ENCODE measurements around the gene DENND4A. TPM values are rescaled to one million over a fixed set of nuclear protein-coding genes. Genes with fewer than 3 reads are reported as not detected.

DENND4A gene
- total RNA-seq, 1 experiment from 2014 or later: 12.7 TPM

GRCh38 chr15:65645392-65645791 is 146.7 kb downstream of the DENND4A start:
- TF ChIP-seq CTCF (IDR thresholded peaks at IDR 0.05; ENCODE audit: insufficient read depth in 1 of 2, low read depth in 1 of 2, low read length in 1 of 2, severe bottlenecking in 1 of 2, unreplicated experiment in 1 of 2): no peak
- Mint-ChIP-seq H3K4me1 (ENCODE audit: low read depth, unreplicated experiment) (no peaks in the 10 kb centered on the region), H3K27me3 (ENCODE audit: insufficient read depth, unreplicated experiment) (no peaks in the 10 kb centered on the region), H3K27ac (ENCODE audit: unreplicated experiment) (no peak overlapping the region), H3K9me3 (ENCODE audit: unreplicated experiment) (no peaks in the 10 kb centered on the region), H3K4me3 (ENCODE audit: unreplicated experiment) (no peak overlapping the region), H3K36me3 (ENCODE audit: insufficient read depth, unreplicated experiment) (no peaks in the 10 kb centered on the region)
- ChIA-PET POLR2A (no interaction called here), CTCF (interaction anchor here (0.6 kb wide), 1 partner anchor 179 kb away, joined by 3 read pairs; no protein-coding TSS in a partner anchor)
- no peaks in the 10 kb centered on the region for H3K9me3 ChIP-seq
- no peaks in the 10 kb centered on the region for H3K36me3 ChIP-seq (ENCODE audit: control insufficient read depth, insufficient read depth, low read length)
- no TSS peak for BruUV-seq (replicated peaks)
- no peaks in the 10 kb centered on the region for H3K4me1 ChIP-seq
- DNase-seq: no peak
- H3K4me3 ChIP-seq (ENCODE audit: low read depth, low read length): no peak overlapping the region
- no peaks in the 10 kb centered on the region for H3K27me3 ChIP-seq (replicated peaks; ENCODE audit: control insufficient read depth, insufficient read depth, low read length)
- intact Hi-C loops (cut with micrococcal nuclease; ENCODE audit: unreplicated experiment): no loop called here

GRCh38 chr15:65644282-65644681 is 147.8 kb downstream of the DENND4A start:
- no peaks in the 10 kb centered on the region for H3K4me1 ChIP-seq
- Mint-ChIP-seq H3K9me3 (ENCODE audit: unreplicated experiment) (no peaks in the 10 kb centered on the region), H3K27me3 (ENCODE audit: insufficient read depth, unreplicated experiment) (no peaks in the 10 kb centered on the region), H3K27ac (ENCODE audit: unreplicated experiment) (no peak overlapping the region), H3K4me3 (ENCODE audit: unreplicated experiment) (no peak overlapping the region), H3K4me1 (ENCODE audit: low read depth, unreplicated experiment) (no peaks in the 10 kb centered on the region), H3K36me3 (ENCODE audit: insufficient read depth, unreplicated experiment) (no peaks in the 10 kb centered on the region)
- no peak for DNase-seq
- no peaks in the 10 kb centered on the region for H3K36me3 ChIP-seq (ENCODE audit: control insufficient read depth, insufficient read depth, low read length)
- intact Hi-C loops (cut with micrococcal nuclease; ENCODE audit: unreplicated experiment): no loop called here
- ChIA-PET CTCF (no interaction called here), POLR2A (no interaction called here)
- H3K4me3 ChIP-seq (ENCODE audit: low read depth, low read length): no peak overlapping the region
- no peaks in the 10 kb centered on the region for H3K9me3 ChIP-seq
- TF ChIP-seq CTCF (IDR thresholded peaks at IDR 0.05; ENCODE audit: insufficient read depth in 1 of 2, low read depth in 1 of 2, low read length in 1 of 2, severe bottlenecking in 1 of 2, unreplicated experiment in 1 of 2): no peak
- BruUV-seq (replicated peaks): no TSS peak
- no peaks in the 10 kb centered on the region for H3K27me3 ChIP-seq (replicated peaks; ENCODE audit: control insufficient read depth, insufficient read depth, low read length)

DNA sequence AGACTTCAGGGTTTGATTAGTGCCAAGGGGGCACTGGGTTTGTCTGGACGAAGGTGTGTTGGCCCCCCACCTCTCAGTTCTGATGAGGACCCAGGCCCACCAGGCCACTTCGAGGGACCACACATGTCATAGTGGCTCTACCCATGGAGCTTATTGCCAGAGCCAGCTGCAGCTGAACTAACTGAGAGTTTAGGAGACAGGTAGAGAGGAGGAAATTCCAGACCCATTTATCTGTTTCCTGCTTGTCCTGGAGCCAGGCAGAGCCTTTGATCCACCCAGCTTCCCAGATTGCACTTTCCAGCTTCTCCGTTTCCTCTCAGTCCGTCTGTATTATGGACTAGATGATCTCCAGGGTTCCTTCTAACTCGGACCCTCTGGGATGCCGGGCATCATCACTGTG is 149.5 kb downstream of the DENND4A start:
- TF ChIP-seq CTCF (IDR thresholded peaks at IDR 0.05; ENCODE audit: insufficient read depth in 1 of 2, low read depth in 1 of 2, low read length in 1 of 2, severe bottlenecking in 1 of 2, unreplicated experiment in 1 of 2): no peak
- Mint-ChIP-seq H3K4me3 (ENCODE audit: unreplicated experiment) (no peak overlapping the region), H3K27me3 (ENCODE audit: insufficient read depth, unreplicated experiment) (no peaks in the 10 kb centered on the region)

More for the DNA sequence above, 149.5 kb downstream of the DENND4A start:
- H3K27ac Mint-ChIP-seq (ENCODE audit: unreplicated experiment): no peak overlapping the region
- no TSS peak for BruUV-seq (replicated peaks)
- Histone ChIP-seq H3K4me3 (ENCODE audit: low read depth, low read length) (no peak overlapping the region), H3K4me1 (no peaks in the 10 kb centered on the region), H3K9me3 (no peaks in the 10 kb centered on the region), H3K27me3 (replicated peaks; ENCODE audit: control insufficient read depth, insufficient read depth, low read length) (no peaks in the 10 kb centered on the region), H3K36me3 (ENCODE audit: control insufficient read depth, insufficient read depth, low read length) (no peaks in the 10 kb centered on the region)
- H3K36me3 Mint-ChIP-seq (ENCODE audit: insufficient read depth, unreplicated experiment): peaks cover 3% of the 10 kb centered on the region
- DNase-seq: no peak
- CTCF ChIA-PET: no interaction called here
- no peaks in the 10 kb centered on the region for H3K9me3 Mint-ChIP-seq (ENCODE audit: unreplicated experiment)
- H3K4me1 Mint-ChIP-seq (ENCODE audit: low read depth, unreplicated experiment): no peaks in the 10 kb centered on the region
- intact Hi-C loops (cut with micrococcal nuclease; ENCODE audit: unreplicated experiment): no loop called here
- POLR2A ChIA-PET: no interaction called here

All from Caco-2 (cell line).